22Rv1 (cell line): ENCODE results near the gene SLC12A8.

Source experiments
- H3K27ac ChIP-seq: fragments of 450-650 bp; 2 replicates; pipeline ENCODE4 v1.5.1; 2017
- CTCF ChIP-seq: fragments of 450-650 bp; IDR thresholded peaks from 2 replicates; pipeline ENCODE4 v1.5.1; 2017; ENCODE audit warnings: mild to moderate bottlenecking
- ZFX ChIP-seq: fragments of 450-650 bp; IDR thresholded peaks from 2 replicates; pipeline ENCODE4 v1.6.1; 2017; ENCODE audit warnings: antibody characterized with exemption, borderline replicate concordance

The SLC12A8 gene

GRCh38 chr3:125192190-125193035 is 20.1 kb downstream of the SLC12A8 start:
- TF ChIP-seq ZFX (no peak), CTCF (no peak)
- H3K27ac ChIP-seq = no peak overlapping the region

GRCh38 chr3:125191730-125192129 is 20.8 kb downstream of the SLC12A8 start:
- TF ChIP-seq CTCF = no peak
- TF ChIP-seq ZFX = no peak
- no peak overlapping the region for H3K27ac ChIP-seq

GRCh38 chr3:125191256-125191655 is 21.3 kb downstream of the SLC12A8 start:
- no peak for TF ChIP-seq CTCF
- no peak for TF ChIP-seq ZFX
- no peak overlapping the region for H3K27ac ChIP-seq

- TF ChIP-seq CTCF (no peak), ZFX (no peak)
- no peak overlapping the region for H3K27ac ChIP-seq
Measured at GRCh38 chr3:125190786-125191185, 21.8 kb downstream of the SLC12A8 start.

- H3K27ac ChIP-seq = no peak overlapping the region
- TF ChIP-seq ZFX (no peak), CTCF (no peak)
Measured at GRCh38 chr3:125189378-125190165, 23.0 kb downstream of the SLC12A8 start.

- TF ChIP-seq CTCF = no peak
- no peak for TF ChIP-seq ZFX
- H3K27ac ChIP-seq = no peak overlapping the region
Measured at GRCh38 chr3:125188955-125189354, 23.6 kb downstream of the SLC12A8 start.

GRCh38 chr3:125187599-125187910 is 25.0 kb downstream of the SLC12A8 start:
- no peak overlapping the region for H3K27ac ChIP-seq
- TF ChIP-seq ZFX (no peak), CTCF (no peak)
